WTC11 (cell line): ENCODE measurements around the gene CALHM5. TPM values are rescaled to one million over a fixed set of nuclear protein-coding genes. Genes with fewer than 3 reads are reported as not detected.

Source experiments
- ATAC-seq: fragments of 200-7000 bp; cut with Tn5 transposase; 2 replicates; pipeline ENCODE4 v1.10.0; 2021; ENCODE audit warnings: mild to moderate bottlenecking, moderate library complexity
- CTCF ChIA-PET: fragments of 300-600 bp; sonication (Branson Sonifier 250); formaldehyde crosslinking; loops from one replicate; lab custom pipeline; 2021; ENCODE audit warnings: antibody characterized with exemption; lab: Charles Lee
- POLR2A ChIA-PET: fragments of 350-600 bp; sonication (Branson Sonifier 250); formaldehyde crosslinking; loops from one replicate; lab custom pipeline; 2021; ENCODE audit warnings: antibody characterized with exemption; lab: Charles Lee
- DNase-seq: peaks from one replicate; pipeline ENCODE4 v3.0.0; 2021; ENCODE audit warnings: low spot score
- H3K27ac Mint-ChIP-seq: 2 replicates; pipeline ENCODE4 v1.8.0; 2021; ENCODE audit warnings: mixed read lengths
- H3K27me3 Mint-ChIP-seq: 2 replicates; pipeline ENCODE4 v1.8.0; 2021; ENCODE audit warnings: low read depth, mild to moderate bottlenecking, moderate library complexity, mixed read lengths
- H3K36me3 Mint-ChIP-seq: 2 replicates; pipeline ENCODE4 v1.8.0; 2021; ENCODE audit warnings: mixed read lengths
- H3K4me1 Mint-ChIP-seq: 2 replicates; pipeline ENCODE4 v1.8.0; 2022; ENCODE audit warnings: mixed read lengths
- H3K4me3 Mint-ChIP-seq: 2 replicates; pipeline ENCODE4 v1.8.0; 2021; ENCODE audit warnings: mild to moderate bottlenecking, moderate library complexity, mixed read lengths
- H3K9me3 Mint-ChIP-seq: 2 replicates; pipeline ENCODE4 v1.8.0; 2021; ENCODE audit warnings: mixed read lengths
- CBFB ChIP-seq: sonication (generic); formaldehyde crosslinking; IDR thresholded peaks from 2 replicates; pipeline ENCODE4 v1.8.1; 2022; ENCODE audit warnings: mild to moderate bottlenecking, low read depth, missing genetic modification reagents
- CREM ChIP-seq: sonication (generic); formaldehyde crosslinking; IDR thresholded peaks from 2 replicates; pipeline ENCODE4 v1.8.1; 2022; ENCODE audit warnings: mild to moderate bottlenecking, missing genetic modification reagents, moderate library complexity
- CTCF ChIP-seq: fragments of 200-600 bp; IDR thresholded peaks from 2 replicates; pipeline ENCODE4 v1.8.0; 2022; ENCODE audit warnings: antibody characterized with exemption
- ELF4 ChIP-seq: sonication (generic); formaldehyde crosslinking; IDR thresholded peaks from 2 replicates; pipeline ENCODE4 v1.8.1; 2022; ENCODE audit warnings: low read depth, mild to moderate bottlenecking, moderate library complexity, missing genetic modification reagents
- ERG ChIP-seq: fragments of 250-450 bp; sonication (Bioruptor Pico); IDR thresholded peaks from 2 replicates; pipeline ENCODE4 v1.8.0; 2021; ENCODE audit warnings: mild to moderate bottlenecking
- FOXK1 ChIP-seq: sonication (generic); formaldehyde crosslinking; IDR thresholded peaks from 2 replicates; pipeline ENCODE4 v1.8.0; 2022; ENCODE audit warnings: mild to moderate bottlenecking, moderate library complexity, missing genetic modification reagents
- FOXP1 ChIP-seq: sonication (generic); formaldehyde crosslinking; IDR thresholded peaks from 2 replicates; pipeline ENCODE4 v1.8.0; 2022; ENCODE audit warnings: missing genetic modification reagents, mild to moderate bottlenecking, moderate library complexity, borderline replicate concordance
- SMAD4 ChIP-seq: sonication (generic); formaldehyde crosslinking; IDR thresholded peaks from 2 replicates; pipeline ENCODE4 v1.8.0; 2022; ENCODE audit warnings: mild to moderate bottlenecking, missing genetic modification reagents
- TEAD1 ChIP-seq: sonication (generic); formaldehyde crosslinking; IDR thresholded peaks from 2 replicates; pipeline ENCODE4 v1.8.0; 2022; ENCODE audit warnings: mild to moderate bottlenecking, missing genetic modification reagents
- ZNF232 ChIP-seq: sonication (generic); formaldehyde crosslinking; IDR thresholded peaks from 2 replicates; pipeline ENCODE4 v1.8.0; 2022; ENCODE audit warnings: mild to moderate bottlenecking, missing genetic modification reagents
- ZNF671 ChIP-seq: fragments of 250-450 bp; sonication (Bioruptor Pico); IDR thresholded peaks from 2 replicates; pipeline ENCODE4 v1.8.0; 2021; ENCODE audit warnings: mild to moderate bottlenecking
- total RNA-seq: library from RNA; stranded (reverse); gene quantifications from 3 replicates; pipeline ENCODE4 v1.2.3, GENCODE V29; 2021
- TF ChIP-seq, protein P1 (sequence below): sonication (generic); formaldehyde crosslinking; IDR thresholded peaks from 2 replicates; pipeline ENCODE4 v1.8.1; 2022; ENCODE audit warnings: missing genetic modification reagents, borderline replicate concordance
- TF ChIP-seq, protein P2 (sequence below): sonication (generic); formaldehyde crosslinking; IDR thresholded peaks from 2 replicates; pipeline ENCODE4 v1.8.1; 2023; ENCODE audit warnings: mild to moderate bottlenecking, missing genetic modification reagents
- TF ChIP-seq, protein P3 (sequence below): sonication (generic); formaldehyde crosslinking; IDR thresholded peaks from 2 replicates; pipeline ENCODE4 v1.8.1; 2022; ENCODE audit warnings: mild to moderate bottlenecking, moderate library complexity, missing genetic modification reagents
- TF ChIP-seq, protein P4 (sequence below): fragments of 250-450 bp; sonication (Bioruptor Pico); IDR thresholded peaks from 2 replicates; pipeline ENCODE4 v1.9.0; 2021; ENCODE audit warnings: mild to moderate bottlenecking, borderline replicate concordance
- TF ChIP-seq, protein P5 (sequence below): sonication (generic); formaldehyde crosslinking; IDR thresholded peaks from 2 replicates; pipeline ENCODE4 v1.8.0; 2022; ENCODE audit warnings: mild to moderate bottlenecking, missing genetic modification reagents

The CALHM5 gene
- total RNA-seq, 1 experiment from 2014 or later: 0.09 TPM

GRCh38 chr6:116561377-116562018, 50.1 kb downstream of the CALHM5 start:
- TF ChIP-seq, protein P1, sequence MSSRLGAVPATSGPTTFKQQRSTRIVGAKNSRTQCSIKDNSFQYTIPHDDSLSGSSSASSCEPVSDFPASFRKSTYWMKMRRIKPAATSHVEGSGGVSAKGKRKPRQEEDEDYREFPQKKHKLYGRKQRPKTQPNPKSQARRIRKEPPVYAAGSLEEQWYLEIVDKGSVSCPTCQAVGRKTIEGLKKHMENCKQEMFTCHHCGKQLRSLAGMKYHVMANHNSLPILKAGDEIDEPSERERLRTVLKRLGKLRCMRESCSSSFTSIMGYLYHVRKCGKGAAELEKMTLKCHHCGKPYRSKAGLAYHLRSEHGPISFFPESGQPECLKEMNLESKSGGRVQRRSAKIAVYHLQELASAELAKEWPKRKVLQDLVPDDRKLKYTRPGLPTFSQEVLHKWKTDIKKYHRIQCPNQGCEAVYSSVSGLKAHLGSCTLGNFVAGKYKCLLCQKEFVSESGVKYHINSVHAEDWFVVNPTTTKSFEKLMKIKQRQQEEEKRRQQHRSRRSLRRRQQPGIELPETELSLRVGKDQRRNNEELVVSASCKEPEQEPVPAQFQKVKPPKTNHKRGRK (CRISPR knock-in tag): no peak
- TF ChIP-seq CTCF (peak; percentile 83), ELF4 (CRISPR knock-in tag) (no peak)
- TF ChIP-seq, protein P2, sequence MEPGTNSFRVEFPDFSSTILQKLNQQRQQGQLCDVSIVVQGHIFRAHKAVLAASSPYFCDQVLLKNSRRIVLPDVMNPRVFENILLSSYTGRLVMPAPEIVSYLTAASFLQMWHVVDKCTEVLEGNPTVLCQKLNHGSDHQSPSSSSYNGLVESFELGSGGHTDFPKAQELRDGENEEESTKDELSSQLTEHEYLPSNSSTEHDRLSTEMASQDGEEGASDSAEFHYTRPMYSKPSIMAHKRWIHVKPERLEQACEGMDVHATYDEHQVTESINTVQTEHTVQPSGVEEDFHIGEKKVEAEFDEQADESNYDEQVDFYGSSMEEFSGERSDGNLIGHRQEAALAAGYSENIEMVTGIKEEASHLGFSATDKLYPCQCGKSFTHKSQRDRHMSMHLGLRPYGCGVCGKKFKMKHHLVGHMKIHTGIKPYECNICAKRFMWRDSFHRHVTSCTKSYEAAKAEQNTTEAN (CRISPR knock-in tag): no peak
- TF ChIP-seq, all 79 proteins: peak for 1
- no peaks in the 10 kb centered on the region for H3K36me3 Mint-ChIP-seq
- peak; percentile 77 for DNase-seq
- H3K27ac Mint-ChIP-seq: 0 out of 2 replicates have a peak overlapping the region, but pooled peaks have one; percentile 20
- H3K9me3 Mint-ChIP-seq: no peaks in the 10 kb centered on the region
- H3K27me3 Mint-ChIP-seq: no peaks in the 10 kb centered on the region
- CTCF ChIA-PET: interaction anchor here (0.6 to 3.2 kb wide), 28 partner anchors 8 to 343 kb away, joined by 3 to 44 read pairs (median 4); partner anchors contain the start of genes CALHM4, CALHM5, RSPH4A and RWDD1
- ATAC-seq: peak; percentile 80
- peaks cover 4% of the 10 kb centered on the region for H3K4me1 Mint-ChIP-seq
- POLR2A ChIA-PET: no interaction called here
- H3K4me3 Mint-ChIP-seq: peak overlapping the region; percentile 34

GRCh38 chr6:116562019-116562403, 50.6 kb downstream of the CALHM5 start:
- no peaks in the 10 kb centered on the region for H3K36me3 Mint-ChIP-seq
- no peak for TF ChIP-seq TEAD1 (CRISPR knock-in tag)
- TF ChIP-seq ZNF232 (CRISPR knock-in tag): no peak
- TF ChIP-seq, protein P3, sequence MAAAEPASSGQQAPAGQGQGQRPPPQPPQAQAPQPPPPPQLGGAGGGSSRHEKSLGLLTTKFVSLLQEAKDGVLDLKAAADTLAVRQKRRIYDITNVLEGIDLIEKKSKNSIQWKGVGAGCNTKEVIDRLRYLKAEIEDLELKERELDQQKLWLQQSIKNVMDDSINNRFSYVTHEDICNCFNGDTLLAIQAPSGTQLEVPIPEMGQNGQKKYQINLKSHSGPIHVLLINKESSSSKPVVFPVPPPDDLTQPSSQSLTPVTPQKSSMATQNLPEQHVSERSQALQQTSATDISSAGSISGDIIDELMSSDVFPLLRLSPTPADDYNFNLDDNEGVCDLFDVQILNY: no peak
- no peak for DNase-seq
- ChIA-PET CTCF (interaction anchor here (1.1 to 3.5 kb wide), 7 partner anchors 9 to 293 kb away, joined by 3 to 31 read pairs (median 8); partner anchors contain the start of gene RWDD1), POLR2A (no interaction called here)
- peaks cover 4% of the 10 kb centered on the region for H3K4me1 Mint-ChIP-seq
- no peak overlapping the region for H3K4me3 Mint-ChIP-seq
- ATAC-seq: no peak
- no peaks in the 10 kb centered on the region; the same call in 1 of the 2 replicates for H3K27me3 Mint-ChIP-seq
- H3K27ac Mint-ChIP-seq: no peak overlapping the region
- H3K9me3 Mint-ChIP-seq: no peaks in the 10 kb centered on the region

DNA sequence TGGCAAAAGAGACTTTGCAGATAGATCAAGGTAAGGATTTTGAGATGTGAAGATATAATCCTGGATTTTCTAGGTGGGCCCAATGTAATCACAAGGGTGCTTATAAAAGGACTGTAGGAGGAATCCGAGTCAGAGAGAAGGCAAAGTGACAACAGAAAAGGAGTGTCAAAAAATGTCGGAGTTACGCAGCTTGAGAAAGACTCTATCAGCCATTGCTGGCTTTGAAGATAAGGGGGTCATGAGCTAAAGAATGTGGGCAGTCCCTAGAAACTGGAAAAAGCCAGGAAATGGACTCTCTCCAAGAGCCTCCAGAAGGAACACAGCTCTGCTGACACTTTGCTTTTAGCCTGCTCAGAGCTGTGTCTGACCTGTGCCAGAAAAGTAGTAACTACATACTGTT, 51.2 kb downstream of the CALHM5 start:
- ChIA-PET POLR2A (no interaction called here), CTCF (interaction anchor here (1.0 to 3.6 kb wide), 9 partner anchors 9 to 294 kb away, joined by 3 to 31 read pairs (median 8); partner anchors contain the start of genes CALHM5 and RWDD1)
- Mint-ChIP-seq H3K9me3 (no peaks in the 10 kb centered on the region), H3K27me3 (no peaks in the 10 kb centered on the region; the same call in 1 of the 2 replicates), H3K4me3 (no peak overlapping the region), H3K27ac (no peak overlapping the region), H3K36me3 (no peaks in the 10 kb centered on the region), H3K4me1 (peaks cover 4% of the 10 kb centered on the region)
- ATAC-seq (no peak), DNase-seq (no peak)
- no peak for TF ChIP-seq FOXP1 (CRISPR knock-in tag)
- TF ChIP-seq CBFB (CRISPR knock-in tag): no peak
- no peak for TF ChIP-seq ERG (CRISPR knock-in tag)
- TF ChIP-seq SMAD4 (CRISPR knock-in tag): no peak
- no peak for TF ChIP-seq FOXK1 (CRISPR knock-in tag)
- TF ChIP-seq CREM: no peak
- TF ChIP-seq, protein P4, sequence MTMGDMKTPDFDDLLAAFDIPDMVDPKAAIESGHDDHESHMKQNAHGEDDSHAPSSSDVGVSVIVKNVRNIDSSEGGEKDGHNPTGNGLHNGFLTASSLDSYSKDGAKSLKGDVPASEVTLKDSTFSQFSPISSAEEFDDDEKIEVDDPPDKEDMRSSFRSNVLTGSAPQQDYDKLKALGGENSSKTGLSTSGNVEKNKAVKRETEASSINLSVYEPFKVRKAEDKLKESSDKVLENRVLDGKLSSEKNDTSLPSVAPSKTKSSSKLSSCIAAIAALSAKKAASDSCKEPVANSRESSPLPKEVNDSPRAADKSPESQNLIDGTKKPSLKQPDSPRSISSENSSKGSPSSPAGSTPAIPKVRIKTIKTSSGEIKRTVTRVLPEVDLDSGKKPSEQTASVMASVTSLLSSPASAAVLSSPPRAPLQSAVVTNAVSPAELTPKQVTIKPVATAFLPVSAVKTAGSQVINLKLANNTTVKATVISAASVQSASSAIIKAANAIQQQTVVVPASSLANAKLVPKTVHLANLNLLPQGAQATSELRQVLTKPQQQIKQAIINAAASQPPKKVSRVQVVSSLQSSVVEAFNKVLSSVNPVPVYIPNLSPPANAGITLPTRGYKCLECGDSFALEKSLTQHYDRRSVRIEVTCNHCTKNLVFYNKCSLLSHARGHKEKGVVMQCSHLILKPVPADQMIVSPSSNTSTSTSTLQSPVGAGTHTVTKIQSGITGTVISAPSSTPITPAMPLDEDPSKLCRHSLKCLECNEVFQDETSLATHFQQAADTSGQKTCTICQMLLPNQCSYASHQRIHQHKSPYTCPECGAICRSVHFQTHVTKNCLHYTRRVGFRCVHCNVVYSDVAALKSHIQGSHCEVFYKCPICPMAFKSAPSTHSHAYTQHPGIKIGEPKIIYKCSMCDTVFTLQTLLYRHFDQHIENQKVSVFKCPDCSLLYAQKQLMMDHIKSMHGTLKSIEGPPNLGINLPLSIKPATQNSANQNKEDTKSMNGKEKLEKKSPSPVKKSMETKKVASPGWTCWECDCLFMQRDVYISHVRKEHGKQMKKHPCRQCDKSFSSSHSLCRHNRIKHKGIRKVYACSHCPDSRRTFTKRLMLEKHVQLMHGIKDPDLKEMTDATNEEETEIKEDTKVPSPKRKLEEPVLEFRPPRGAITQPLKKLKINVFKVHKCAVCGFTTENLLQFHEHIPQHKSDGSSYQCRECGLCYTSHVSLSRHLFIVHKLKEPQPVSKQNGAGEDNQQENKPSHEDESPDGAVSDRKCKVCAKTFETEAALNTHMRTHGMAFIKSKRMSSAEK (CRISPR knock-in tag): no peak
- no peak for TF ChIP-seq ZNF671 (CRISPR knock-in tag)
- TF ChIP-seq, protein P5, sequence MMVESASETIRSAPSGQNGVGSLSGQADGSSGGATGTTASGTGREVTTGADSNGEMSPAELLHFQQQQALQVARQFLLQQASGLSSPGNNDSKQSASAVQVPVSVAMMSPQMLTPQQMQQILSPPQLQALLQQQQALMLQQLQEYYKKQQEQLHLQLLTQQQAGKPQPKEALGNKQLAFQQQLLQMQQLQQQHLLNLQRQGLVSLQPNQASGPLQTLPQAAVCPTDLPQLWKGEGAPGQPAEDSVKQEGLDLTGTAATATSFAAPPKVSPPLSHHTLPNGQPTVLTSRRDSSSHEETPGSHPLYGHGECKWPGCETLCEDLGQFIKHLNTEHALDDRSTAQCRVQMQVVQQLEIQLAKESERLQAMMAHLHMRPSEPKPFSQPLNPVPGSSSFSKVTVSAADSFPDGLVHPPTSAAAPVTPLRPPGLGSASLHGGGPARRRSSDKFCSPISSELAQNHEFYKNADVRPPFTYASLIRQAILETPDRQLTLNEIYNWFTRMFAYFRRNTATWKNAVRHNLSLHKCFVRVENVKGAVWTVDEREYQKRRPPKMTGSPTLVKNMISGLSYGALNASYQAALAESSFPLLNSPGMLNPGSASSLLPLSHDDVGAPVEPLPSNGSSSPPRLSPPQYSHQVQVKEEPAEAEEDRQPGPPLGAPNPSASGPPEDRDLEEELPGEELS (CRISPR knock-in tag): no peak
